Natural killer cell (primary cell): ENCODE results near the gene MOSMO. TPM values are rescaled to one million over a fixed set of nuclear protein-coding genes. Genes with fewer than 3 reads are reported as not detected.

Source experiments
- ATAC-seq, 3 donors: fragments of 150-1000 bp in 2 of 3; fragments of 200-7000 bp in 1 of 3; cut with Tn5 transposase; 1 replicate in 1 of 3; 2 replicates in 2 of 3; pipeline ENCODE4 v1.10.0; 2021; ENCODE audit warnings: mild to moderate bottlenecking in 2 of 3, moderate library complexity in 2 of 3
- DNase-seq, 2 donors: peaks; one replicate each; pipeline versions ENCODE4 v3.0.0 to v3.0.0-alpha.2; 2013 to 2021; ENCODE audit warnings: mixed read lengths in 1 of 2
- H3K27ac ChIP-seq: one replicate; pipeline ENCODE4 v1.5.1; 2013; ENCODE audit warnings: mild to moderate bottlenecking, low read length
- H3K27me3 ChIP-seq: one replicate; pipeline ENCODE4 v1.6.1; 2013; ENCODE audit warnings: low read length; ENCODE audit not compliant: control insufficient read depth, insufficient read depth
- H3K36me3 ChIP-seq: one replicate; pipeline ENCODE4 v1.6.1; 2013; ENCODE audit warnings: low read length; ENCODE audit not compliant: control insufficient read depth, insufficient read depth
- H3K4me1 ChIP-seq: one replicate; pipeline ENCODE4 v1.6.1; 2013; ENCODE audit warnings: low read length; ENCODE audit not compliant: control insufficient read depth, insufficient read depth
- H3K4me3 ChIP-seq: one replicate; pipeline ENCODE4 v1.5.1; 2013; ENCODE audit warnings: low read length
- H3K9me3 ChIP-seq: one replicate; pipeline ENCODE4 v1.6.1; 2013; ENCODE audit warnings: low read length; ENCODE audit not compliant: control insufficient read depth, insufficient read depth
- H3K27ac Mint-ChIP-seq, 2 donors: one replicate each; pipeline ENCODE4 v1.8.0; 2022; ENCODE audit warnings: mild to moderate bottlenecking in 2 of 2, mixed read lengths in 2 of 2, moderate library complexity in 1 of 2
- H3K27me3 Mint-ChIP-seq, 2 donors: one replicate each; pipeline ENCODE4 v1.8.0; 2022; ENCODE audit warnings: low read depth in 2 of 2, mixed read lengths in 2 of 2
- H3K36me3 Mint-ChIP-seq: one replicate; pipeline ENCODE4 v1.8.0; 2022; ENCODE audit warnings: mixed read lengths
- H3K4me1 Mint-ChIP-seq, 2 donors: one replicate each; pipeline ENCODE4 v1.8.0; 2022; ENCODE audit warnings: mixed read lengths in 2 of 2
- H3K4me3 Mint-ChIP-seq: one replicate; pipeline ENCODE4 v1.8.0; 2022; ENCODE audit warnings: mild to moderate bottlenecking, moderate library complexity, mixed read lengths
- H3K9me3 Mint-ChIP-seq, 2 donors: one replicate each; pipeline ENCODE4 v1.8.0; 2022; ENCODE audit warnings: mixed read lengths in 2 of 2
- WGBS: methylation state at CpG from one replicate; pipeline ENCODE4 v1.1.7; 2013; ENCODE audit warnings: missing lambda C conversion rate; ENCODE audit not compliant: insufficient coverage; 5-methylcytosine and 5-hydroxymethylcytosine counted together
- intact Hi-C: fragments of 100-400 bp; cut with micrococcal nuclease; formaldehyde crosslinking; loops from one replicate; pipeline ENCODE4 v1.14.2; 2022
- total RNA-seq, 4 donors: library from RNA; stranded (reverse); fragments of 120-200 nt in 1 of 4; gene quantifications; one replicate each; pipeline versions ENCODE4 v1.2.3 to v1.2.4, GENCODE V29; 2013 to 2022
- TF ChIP-seq, protein P1 (sequence below): fragments of 200-600 bp; IDR thresholded peaks from one replicate; pipeline ENCODE4 v1.8.0; 2022; ENCODE audit warnings: antibody characterized with exemption

MOSMO gene
- total RNA-seq, 3 donors from 2014 or later (not counting 1 experiment from before 2014, with no cell fraction given): 8.6 to 10.3 (median 9.3) TPM

- no peak for DNase-seq
Measured at GRCh38 chr16:21982108-21982507, 25.8 kb upstream of the MOSMO start.

DNA sequence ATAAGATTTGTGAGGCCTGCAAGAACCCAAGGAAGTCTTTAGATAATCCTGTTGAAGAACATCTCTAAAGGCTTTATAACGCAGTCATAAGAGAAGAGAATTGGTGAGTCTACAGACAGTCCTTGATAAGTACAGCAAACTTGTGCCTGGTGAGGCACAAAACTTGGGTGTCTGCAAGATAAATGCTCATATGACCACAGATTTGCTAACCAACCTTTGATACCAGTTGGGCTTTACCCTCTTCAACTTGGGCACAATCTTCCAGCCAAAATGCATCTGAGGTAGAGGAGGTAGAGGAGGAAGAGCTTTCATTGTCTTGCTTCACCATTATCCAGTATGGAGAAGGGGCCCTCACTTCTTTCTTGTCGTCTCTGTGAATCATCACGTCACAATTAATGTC lies 23.8 kb upstream of the MOSMO start:
- H3K4me3 ChIP-seq: no peak overlapping the region
- peaks cover 18% of the 10 kb centered on the region for H3K36me3 Mint-ChIP-seq
- ATAC-seq (no peak), DNase-seq (no peak)
- H3K36me3 ChIP-seq: peaks cover 56% of the 10 kb centered on the region
- H3K9me3 ChIP-seq: no peaks in the 10 kb centered on the region
- H3K4me1 Mint-ChIP-seq: peaks cover 0 to 4% of the 10 kb centered on the region in 2 donors
- H3K27me3 Mint-ChIP-seq: no peaks in the 10 kb centered on the region
- no peak overlapping the region for H3K4me3 Mint-ChIP-seq
- no peaks in the 10 kb centered on the region for H3K9me3 Mint-ChIP-seq
- no peaks in the 10 kb centered on the region for H3K4me1 ChIP-seq
- H3K27ac Mint-ChIP-seq: no peak overlapping the region
- no peaks in the 10 kb centered on the region for H3K27me3 ChIP-seq
- TF ChIP-seq, protein P1, sequence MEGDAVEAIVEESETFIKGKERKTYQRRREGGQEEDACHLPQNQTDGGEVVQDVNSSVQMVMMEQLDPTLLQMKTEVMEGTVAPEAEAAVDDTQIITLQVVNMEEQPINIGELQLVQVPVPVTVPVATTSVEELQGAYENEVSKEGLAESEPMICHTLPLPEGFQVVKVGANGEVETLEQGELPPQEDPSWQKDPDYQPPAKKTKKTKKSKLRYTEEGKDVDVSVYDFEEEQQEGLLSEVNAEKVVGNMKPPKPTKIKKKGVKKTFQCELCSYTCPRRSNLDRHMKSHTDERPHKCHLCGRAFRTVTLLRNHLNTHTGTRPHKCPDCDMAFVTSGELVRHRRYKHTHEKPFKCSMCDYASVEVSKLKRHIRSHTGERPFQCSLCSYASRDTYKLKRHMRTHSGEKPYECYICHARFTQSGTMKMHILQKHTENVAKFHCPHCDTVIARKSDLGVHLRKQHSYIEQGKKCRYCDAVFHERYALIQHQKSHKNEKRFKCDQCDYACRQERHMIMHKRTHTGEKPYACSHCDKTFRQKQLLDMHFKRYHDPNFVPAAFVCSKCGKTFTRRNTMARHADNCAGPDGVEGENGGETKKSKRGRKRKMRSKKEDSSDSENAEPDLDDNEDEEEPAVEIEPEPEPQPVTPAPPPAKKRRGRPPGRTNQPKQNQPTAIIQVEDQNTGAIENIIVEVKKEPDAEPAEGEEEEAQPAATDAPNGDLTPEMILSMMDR: no peak
- 93% methylated on average over 1 of the region's 3 CpGs for WGBS
- intact Hi-C loops: no loop called here
- no peak overlapping the region for H3K27ac ChIP-seq

More at GRCh38 chr16:21982108-21982507, 25.8 kb upstream of the MOSMO start:
- Histone ChIP-seq H3K4me3 (no peak overlapping the region), H3K9me3 (no peaks in the 10 kb centered on the region), H3K27ac (no peak overlapping the region), H3K4me1 (no peaks in the 10 kb centered on the region), H3K27me3 (no peaks in the 10 kb centered on the region), H3K36me3 (peaks cover 76% of the 10 kb centered on the region)
- intact Hi-C loops: no loop called here
- H3K9me3 Mint-ChIP-seq: no peaks in the 10 kb centered on the region
- WGBS: 97% methylated on average over 5 of the region's 5 CpGs
- H3K27me3 Mint-ChIP-seq: no peaks in the 10 kb centered on the region
- no peaks in the 10 kb centered on the region for H3K4me1 Mint-ChIP-seq
- no peak overlapping the region for H3K27ac Mint-ChIP-seq
- H3K36me3 Mint-ChIP-seq: peaks cover 28% of the 10 kb centered on the region
- no peak for ATAC-seq
- no peak overlapping the region for H3K4me3 Mint-ChIP-seq
- TF ChIP-seq, protein P1: no peak

- intact Hi-C loops: no loop called here
- Histone ChIP-seq H3K27ac (no peak overlapping the region), H3K27me3 (no peaks in the 10 kb centered on the region), H3K36me3 (peaks cover 42% of the 10 kb centered on the region), H3K4me1 (no peaks in the 10 kb centered on the region), H3K9me3 (no peaks in the 10 kb centered on the region), H3K4me3 (no peak overlapping the region)
- TF ChIP-seq, protein P1: no peak
- Mint-ChIP-seq H3K27ac (peak overlapping the region in 1 of 2 donors; percentile 42), H3K4me1 (peaks cover 0 to 4% of the 10 kb centered on the region in 2 donors), H3K9me3 (no peaks in the 10 kb centered on the region), H3K27me3 (no peaks in the 10 kb centered on the region), H3K36me3 (peaks cover 8% of the 10 kb centered on the region), H3K4me3 (no peak overlapping the region)
- no peak for ATAC-seq
- DNase-seq: no peak
Measured at GRCh38 chr16:21985524-21985923, 22.4 kb upstream of the MOSMO start.

DNA sequence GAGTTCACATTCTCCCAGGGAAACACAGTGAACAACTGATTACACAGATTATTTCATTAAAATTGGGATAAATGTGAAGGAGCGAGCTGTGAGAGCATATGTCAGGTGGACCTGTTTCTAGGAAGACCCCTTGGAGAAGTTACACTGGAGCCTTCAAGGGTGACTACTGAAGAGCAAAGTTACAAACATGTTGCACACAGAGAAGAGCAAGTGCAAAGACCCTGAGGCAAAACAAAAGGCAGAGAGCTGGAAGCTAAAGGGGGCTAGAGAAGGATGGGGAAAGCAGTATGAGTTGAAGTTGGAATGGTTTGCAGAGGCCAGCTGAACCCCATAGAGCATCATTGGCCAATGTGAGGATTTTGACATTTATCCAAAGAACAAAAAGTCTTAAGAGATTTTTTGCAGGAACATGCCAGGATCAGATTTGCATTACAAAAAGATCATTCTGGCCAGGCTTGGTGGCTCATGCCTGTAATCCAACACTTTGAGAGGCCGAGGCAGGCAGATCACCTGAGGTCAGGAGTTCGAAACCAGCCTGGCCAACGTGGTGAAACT lies 21.1 kb upstream of the MOSMO start:
- H3K36me3 ChIP-seq: peaks cover 31% of the 10 kb centered on the region
- TF ChIP-seq, protein P1: no peak
- Mint-ChIP-seq H3K9me3 (no peaks in the 10 kb centered on the region), H3K4me3 (no peak overlapping the region), H3K27ac (peak overlapping the region in 1 of 2 donors; percentile 9), H3K36me3 (peaks cover 7% of the 10 kb centered on the region), H3K27me3 (no peaks in the 10 kb centered on the region), H3K4me1 (peaks cover 0 to 4% of the 10 kb centered on the region in 2 donors)
- H3K27ac ChIP-seq: no peak overlapping the region
- intact Hi-C loops: no loop called here
- no peaks in the 10 kb centered on the region for H3K4me1 ChIP-seq
- no peak overlapping the region for H3K4me3 ChIP-seq
- no peak for DNase-seq
- no peak for ATAC-seq
- no peaks in the 10 kb centered on the region for H3K27me3 ChIP-seq
- 95% methylated on average over 4 of the region's 4 CpGs for WGBS
- no peaks in the 10 kb centered on the region for H3K9me3 ChIP-seq
